HL-60 (cell line): ENCODE results near the gene SMIM13.

Experiments used
- DNase-seq, 2 experiments: peaks; one replicate each; pipeline ENCODE4 v3.0.0-alpha.2; 2010 to 2020; ENCODE audit warnings: low read depth in 1 of 2, low spot score in 1 of 2
- H3K27ac ChIP-seq: fragments of 250-450 bp; sonication (Bioruptor Pico); replicated peaks from 2 replicates; pipeline ENCODE4 v1.5.1; 2020; ENCODE audit warnings: mild to moderate bottlenecking, moderate library complexity
- H3K27me3 ChIP-seq: fragments of 250-450 bp; sonication (Bioruptor Pico); 2 replicates; pipeline ENCODE4 v1.5.1; 2021; ENCODE audit warnings: mild to moderate bottlenecking, moderate library complexity; ENCODE audit not compliant: insufficient read depth, poor library complexity, severe bottlenecking
- H3K4me3 ChIP-seq: replicated peaks from 2 replicates; pipeline ENCODE4 v1.5.1; 2011; ENCODE audit warnings: mild to moderate bottlenecking, control low read depth, low read length; ENCODE audit not compliant: insufficient read depth
- CTCF ChIP-seq: IDR thresholded peaks from one replicate; pipeline ENCODE4 v1.5.1; 2011; ENCODE audit warnings: low read length, control low read depth, inconsistent platforms; ENCODE audit not compliant: insufficient read depth
- GABPA ChIP-seq: IDR thresholded peaks from 2 replicates; pipeline ENCODE4 v1.6.1; 2012; ENCODE audit warnings: low read depth
- POLR2AphosphoS5 ChIP-seq: IDR thresholded peaks from 2 replicates; pipeline ENCODE4 v1.6.1; 2012; ENCODE audit warnings: low read depth
- REST ChIP-seq: IDR thresholded peaks from 2 replicates; pipeline ENCODE4 v1.6.1; 2012; ENCODE audit warnings: low read depth; ENCODE audit not compliant: insufficient replicate concordance
- SPI1 ChIP-seq: IDR thresholded peaks from 2 replicates; pipeline ENCODE4 v1.6.1; 2012; ENCODE audit warnings: low read depth, mild to moderate bottlenecking, borderline replicate concordance

The SMIM13 gene

GRCh38 chr6:11065436-11066202, 28.0 kb upstream of the SMIM13 start:
- TF ChIP-seq REST (no peak), SPI1 (no peak), GABPA (no peak), POLR2AphosphoS5 (no peak), CTCF (no peak)
- Histone ChIP-seq H3K27ac (no peak overlapping the region), H3K27me3 (no peaks in the 10 kb centered on the region), H3K4me3 (no peak overlapping the region)
- no peak for DNase-seq

- H3K27ac ChIP-seq = no peak overlapping the region
- no peak for DNase-seq
- no peak overlapping the region for H3K4me3 ChIP-seq
- H3K27me3 ChIP-seq = no peaks in the 10 kb centered on the region
- TF ChIP-seq GABPA = no peak
- TF ChIP-seq SPI1 = no peak
- TF ChIP-seq POLR2AphosphoS5 = no peak
- no peak for TF ChIP-seq REST
Observed at GRCh38 chr6:11066505-11067347, 26.9 kb upstream of the SMIM13 start.

GRCh38 chr6:11067348-11067747, 26.3 kb upstream of the SMIM13 start:
- no peak overlapping the region for H3K27ac ChIP-seq
- H3K4me3 ChIP-seq = no peak overlapping the region
- no peak for DNase-seq
- TF ChIP-seq REST = no peak
- TF ChIP-seq CTCF = no peak
- no peak for TF ChIP-seq SPI1
- no peak for TF ChIP-seq POLR2AphosphoS5
- TF ChIP-seq GABPA = no peak
- H3K27me3 ChIP-seq = no peaks in the 10 kb centered on the region
